ENCODE data around the gene CSAD. TPM values are rescaled to one million over a fixed set of nuclear protein-coding genes. Genes with fewer than 3 reads are reported as not detected.

CSAD gene
- polyA plus RNA-seq, 1 donor = 60.0 TPM

GRCh38 chr12:53224061-53224896, 43.6 kb upstream of the CSAD start:
- H3K27me3 ChIP-seq (ENCODE audit: control insufficient read depth, insufficient read depth, low read length) = peaks cover 3% of the 10 kb centered on the region
- H3K36me3 ChIP-seq (ENCODE audit: control insufficient read depth, insufficient read depth, low read length) = no peaks in the 10 kb centered on the region
- WGBS (ENCODE audit: insufficient coverage, low lambda C conversion rate) = no CpG with 5 or more reads among the region's 11 CpGs
- peak overlapping the region; percentile 43 for H3K27ac ChIP-seq (ENCODE audit: low read length)
- no peak for DNase-seq
- peaks cover 35% of the 10 kb centered on the region for H3K4me1 ChIP-seq (ENCODE audit: control insufficient read depth, insufficient read depth, low read length)
- peaks cover 2% of the 10 kb centered on the region for H3K9me3 ChIP-seq (ENCODE audit: control insufficient read depth, low read depth, low read length)
- no peak overlapping the region for H3K4me3 ChIP-seq (ENCODE audit: low read length)

GRCh38 chr12:53223389-53224060, 42.8 kb upstream of the CSAD start:
- no peaks in the 10 kb centered on the region for H3K27me3 ChIP-seq (ENCODE audit: control insufficient read depth, insufficient read depth, low read length)
- H3K4me3 ChIP-seq (ENCODE audit: low read length) = no peak overlapping the region
- H3K36me3 ChIP-seq (ENCODE audit: control insufficient read depth, insufficient read depth, low read length) = no peaks in the 10 kb centered on the region
- no CpG with 5 or more reads among the region's 16 CpGs for WGBS (ENCODE audit: insufficient coverage, low lambda C conversion rate)
- DNase-seq = no peak
- H3K9me3 ChIP-seq (ENCODE audit: control insufficient read depth, low read depth, low read length) = peaks cover 2% of the 10 kb centered on the region
- peak overlapping the region; percentile 97 for H3K27ac ChIP-seq (ENCODE audit: low read length)
- peaks cover 38% of the 10 kb centered on the region for H3K4me1 ChIP-seq (ENCODE audit: control insufficient read depth, insufficient read depth, low read length)

- Histone ChIP-seq H3K9me3 (ENCODE audit: control insufficient read depth, low read depth, low read length) (peaks cover 2% of the 10 kb centered on the region), H3K4me3 (ENCODE audit: low read length) (no peak overlapping the region), H3K27ac (ENCODE audit: low read length) (peak overlapping the region; percentile 97), H3K4me1 (ENCODE audit: control insufficient read depth, insufficient read depth, low read length) (peaks cover 42% of the 10 kb centered on the region), H3K27me3 (ENCODE audit: control insufficient read depth, insufficient read depth, low read length) (no peaks in the 10 kb centered on the region), H3K36me3 (ENCODE audit: control insufficient read depth, insufficient read depth, low read length) (no peaks in the 10 kb centered on the region)
- WGBS (ENCODE audit: insufficient coverage, low lambda C conversion rate) = 40% methylated on average over 2 of the region's 4 CpGs
- DNase-seq = no peak
Observed at GRCh38 chr12:53222806-53223261, 42.1 kb upstream of the CSAD start.

- peaks cover 47% of the 10 kb centered on the region for H3K4me1 ChIP-seq (ENCODE audit: control insufficient read depth, insufficient read depth, low read length)
Observed at GRCh38 chr12:53222170-53222721, 41.5 kb upstream of the CSAD start.

GRCh38 chr12:53221203-53222080, 40.7 kb upstream of the CSAD start:
- Histone ChIP-seq H3K27ac (ENCODE audit: low read length) (peak overlapping the region; percentile 97), H3K36me3 (ENCODE audit: control insufficient read depth, insufficient read depth, low read length) (no peaks in the 10 kb centered on the region), H3K9me3 (ENCODE audit: control insufficient read depth, low read depth, low read length) (peaks cover 2% of the 10 kb centered on the region), H3K4me1 (ENCODE audit: control insufficient read depth, insufficient read depth, low read length) (peaks cover 55% of the 10 kb centered on the region), H3K4me3 (ENCODE audit: low read length) (peak overlapping the region; percentile 50), H3K27me3 (ENCODE audit: control insufficient read depth, insufficient read depth, low read length) (no peaks in the 10 kb centered on the region)
- DNase-seq = peak; percentile 50 to 79
- 0% methylated on average over 2 of the region's 72 CpGs for WGBS (ENCODE audit: insufficient coverage, low lambda C conversion rate)

More at GRCh38 chr12:53222170-53222721, 41.5 kb upstream of the CSAD start:
- Histone ChIP-seq H3K9me3 (ENCODE audit: control insufficient read depth, low read depth, low read length) (peaks cover 2% of the 10 kb centered on the region), H3K4me3 (ENCODE audit: low read length) (peak overlapping the region; percentile 50), H3K27me3 (ENCODE audit: control insufficient read depth, insufficient read depth, low read length) (no peaks in the 10 kb centered on the region), H3K36me3 (ENCODE audit: control insufficient read depth, insufficient read depth, low read length) (no peaks in the 10 kb centered on the region), H3K27ac (ENCODE audit: low read length) (peak overlapping the region; percentile 97)
- DNase-seq = no peak
- WGBS (ENCODE audit: insufficient coverage, low lambda C conversion rate) = 14% methylated on average over 1 of the region's 5 CpGs

GRCh38 chr12:53220694-53221202, 40.0 kb upstream of the CSAD start:
- WGBS (ENCODE audit: insufficient coverage, low lambda C conversion rate) = no CpG with 5 or more reads among the region's 42 CpGs
- peaks cover 2% of the 10 kb centered on the region for H3K9me3 ChIP-seq (ENCODE audit: control insufficient read depth, low read depth, low read length)
- DNase-seq = peak; percentile 88 to 93
- peak overlapping the region; percentile 97 for H3K27ac ChIP-seq (ENCODE audit: low read length)
- no peaks in the 10 kb centered on the region for H3K36me3 ChIP-seq (ENCODE audit: control insufficient read depth, insufficient read depth, low read length)
- H3K4me1 ChIP-seq (ENCODE audit: control insufficient read depth, insufficient read depth, low read length) = peaks cover 62% of the 10 kb centered on the region
- peak overlapping the region; percentile 50 for H3K4me3 ChIP-seq (ENCODE audit: low read length)
- no peaks in the 10 kb centered on the region for H3K27me3 ChIP-seq (ENCODE audit: control insufficient read depth, insufficient read depth, low read length)

- no CpG with 5 or more reads among the region's 53 CpGs for WGBS (ENCODE audit: insufficient coverage, low lambda C conversion rate)
- H3K27me3 ChIP-seq (ENCODE audit: control insufficient read depth, insufficient read depth, low read length) = no peaks in the 10 kb centered on the region
- H3K9me3 ChIP-seq (ENCODE audit: control insufficient read depth, low read depth, low read length) = peaks cover 2% of the 10 kb centered on the region
- H3K4me1 ChIP-seq (ENCODE audit: control insufficient read depth, insufficient read depth, low read length) = peaks cover 63% of the 10 kb centered on the region
- H3K27ac ChIP-seq (ENCODE audit: low read length) = peak overlapping the region; percentile 97
- DNase-seq = peak in 1 of 2 donors; percentile 83
- peak overlapping the region; percentile 50 for H3K4me3 ChIP-seq (ENCODE audit: low read length)
- H3K36me3 ChIP-seq (ENCODE audit: control insufficient read depth, insufficient read depth, low read length) = peaks cover 2% of the 10 kb centered on the region
Observed at GRCh38 chr12:53219956-53220693, 39.4 kb upstream of the CSAD start.

- Histone ChIP-seq H3K4me1 (ENCODE audit: control insufficient read depth, insufficient read depth, low read length) (peaks cover 59% of the 10 kb centered on the region), H3K9me3 (ENCODE audit: control insufficient read depth, low read depth, low read length) (peaks cover 2% of the 10 kb centered on the region), H3K4me3 (ENCODE audit: low read length) (peak overlapping the region; percentile 50), H3K36me3 (ENCODE audit: control insufficient read depth, insufficient read depth, low read length) (peaks cover 6% of the 10 kb centered on the region), H3K27me3 (ENCODE audit: control insufficient read depth, insufficient read depth, low read length) (no peaks in the 10 kb centered on the region), H3K27ac (ENCODE audit: low read length) (peak overlapping the region; percentile 97)
- WGBS (ENCODE audit: insufficient coverage, low lambda C conversion rate) = 60% methylated on average over 1 of the region's 27 CpGs
- no peak for DNase-seq
Observed at GRCh38 chr12:53219292-53219955, 38.7 kb upstream of the CSAD start.

Data from large intestine (tissue), 3 donors.